HUES48 (cell line): ENCODE results near the gene OR4C11.
A peak's percentile ranks its signal among the peaks of the same experiment; 100 is the strongest.

Source experiments
- H3K27ac ChIP-seq: one replicate; pipeline ENCODE4 v1.7.0; 2013; ENCODE audit warnings: low read depth, low read length, inconsistent platforms
- H3K27me3 ChIP-seq: 2 replicates; pipeline ENCODE4 v1.6.1; 2013; ENCODE audit warnings: mild to moderate bottlenecking, low read length; ENCODE audit not compliant: control insufficient read depth, insufficient read depth
- H3K36me3 ChIP-seq: 2 replicates; pipeline ENCODE4 v1.6.1; 2013; ENCODE audit warnings: low read length; ENCODE audit not compliant: control insufficient read depth, insufficient read depth
- H3K4me1 ChIP-seq: 2 replicates; pipeline ENCODE4 v1.6.1; 2013; ENCODE audit warnings: mild to moderate bottlenecking, low read length; ENCODE audit not compliant: control insufficient read depth, insufficient read depth
- H3K4me3 ChIP-seq: 2 replicates; pipeline ENCODE4 v1.5.1; 2013; ENCODE audit warnings: mild to moderate bottlenecking, low read depth, low read length
- H3K9ac ChIP-seq: 2 replicates; pipeline ENCODE4 v1.6.1; 2013; ENCODE audit warnings: mild to moderate bottlenecking, low read depth, low read length, moderate library complexity
- H3K9me3 ChIP-seq: 2 replicates; pipeline ENCODE4 v1.6.1; 2013; ENCODE audit warnings: low read length; ENCODE audit not compliant: control insufficient read depth, insufficient read depth

Gene OR4C11

GRCh38 chr11:55607545-55607944, at the start of gene OR4C11:
OR4C11 (minus strand) TSS chr11:55607645; CDS start chr11:55604373, 3,272 bp downstream.
- H3K36me3 ChIP-seq, result no peaks in the 10 kb centered on the region
- peaks cover 88% of the 10 kb centered on the region for H3K9me3 ChIP-seq
- no peak within 1 kb of the TSS for H3K27ac ChIP-seq
- peak within 1 kb of the TSS; percentile 8; the same call in 1 of the 2 replicates for H3K4me3 ChIP-seq
- H3K27me3 ChIP-seq, result no peaks in the 10 kb centered on the region
- H3K9ac ChIP-seq, result no peak within 1 kb of the TSS
- no peaks in the 10 kb centered on the region for H3K4me1 ChIP-seq

GRCh38 chr11:55655096-55655495, 47.7 kb upstream of the OR4C11 start:
- Histone ChIP-seq H3K36me3 (no peaks in the 10 kb centered on the region), H3K4me1 (no peaks in the 10 kb centered on the region), H3K9ac (no peak overlapping the region), H3K4me3 (no peak overlapping the region), H3K27ac (no peak overlapping the region), H3K27me3 (no peaks in the 10 kb centered on the region), H3K9me3 (peaks cover 97% of the 10 kb centered on the region)

GRCh38 chr11:55652560-55652959, 45.1 kb upstream of the OR4C11 start:
- Histone ChIP-seq H3K9ac (no peak overlapping the region), H3K4me3 (no peak overlapping the region), H3K27me3 (no peaks in the 10 kb centered on the region), H3K27ac (no peak overlapping the region), H3K9me3 (peaks cover 96% of the 10 kb centered on the region), H3K36me3 (no peaks in the 10 kb centered on the region), H3K4me1 (no peaks in the 10 kb centered on the region)

GRCh38 chr11:55648027-55648426, 40.6 kb upstream of the OR4C11 start, which contains the start of gene OR4S2:
OR4S2 (plus strand) TSS chr11:55648327; CDS start chr11:55650904, 2,577 bp downstream.
- no peaks in the 10 kb centered on the region for H3K4me1 ChIP-seq

GRCh38 chr11:55634813-55635212, 27.4 kb upstream of the OR4C11 start, which contains the start of gene OR4P4:
OR4P4 (plus strand) TSS chr11:55635113.
- no peaks in the 10 kb centered on the region for H3K36me3 ChIP-seq
- no peaks in the 10 kb centered on the region for H3K27me3 ChIP-seq
- H3K4me1 ChIP-seq, result no peaks in the 10 kb centered on the region
- H3K27ac ChIP-seq, result no peak within 1 kb of the TSS
- H3K9ac ChIP-seq, result no peak within 1 kb of the TSS
- no peak within 1 kb of the TSS; the same call in 1 of the 2 replicates for H3K4me3 ChIP-seq
- peaks cover 97% of the 10 kb centered on the region for H3K9me3 ChIP-seq

More at GRCh38 chr11:55648027-55648426, 40.6 kb upstream of the OR4C11 start, which contains the start of gene OR4S2:
- Histone ChIP-seq H3K9me3 (peaks cover 97% of the 10 kb centered on the region), H3K27ac (no peak within 1 kb of the TSS), H3K36me3 (no peaks in the 10 kb centered on the region), H3K4me3 (no peak within 1 kb of the TSS; the same call in 1 of the 2 replicates), H3K27me3 (no peaks in the 10 kb centered on the region), H3K9ac (no peak within 1 kb of the TSS)

GRCh38 chr11:55624531-55624930, 17.1 kb upstream of the OR4C11 start:
- Histone ChIP-seq H3K9ac (no peak overlapping the region), H3K36me3 (no peaks in the 10 kb centered on the region), H3K27ac (no peak overlapping the region), H3K4me3 (no peak overlapping the region), H3K4me1 (no peaks in the 10 kb centered on the region), H3K9me3 (peaks cover 71% of the 10 kb centered on the region), H3K27me3 (no peaks in the 10 kb centered on the region)

- H3K9me3 ChIP-seq, result peaks cover 90% of the 10 kb centered on the region
- no peak overlapping the region for H3K27ac ChIP-seq
- no peaks in the 10 kb centered on the region for H3K27me3 ChIP-seq
- peak overlapping the region; percentile 8; the same call in 1 of the 2 replicates for H3K4me3 ChIP-seq
- H3K4me1 ChIP-seq, result no peaks in the 10 kb centered on the region
- no peaks in the 10 kb centered on the region for H3K36me3 ChIP-seq
- H3K9ac ChIP-seq, result no peak overlapping the region
These were observed 34.9 kb downstream of the OR4C11 start for GRCh38 chr11:55572548-55572947.

- no peaks in the 10 kb centered on the region for H3K4me1 ChIP-seq
- H3K9ac ChIP-seq, result no peak within 1 kb of the TSS
- H3K36me3 ChIP-seq, result no peaks in the 10 kb centered on the region
- H3K9me3 ChIP-seq, result peaks cover 84% of the 10 kb centered on the region
- H3K27ac ChIP-seq, result no peak within 1 kb of the TSS
- peak within 1 kb of the TSS; percentile 8; the same call in 1 of the 2 replicates for H3K4me3 ChIP-seq
- no peaks in the 10 kb centered on the region for H3K27me3 ChIP-seq
These were observed 35.6 kb downstream of the OR4C11 start, which contains the start of gene OR4C16 for GRCh38 chr11:55571828-55572227. OR4C16 (plus strand) TSS chr11:55572128; CDS start chr11:55572128, 0 bp downstream.

- H3K27ac ChIP-seq, result no peak within 1 kb of the TSS
- H3K4me1 ChIP-seq, result no peaks in the 10 kb centered on the region
- H3K9me3 ChIP-seq, result peaks cover 86% of the 10 kb centered on the region
- no peaks in the 10 kb centered on the region for H3K27me3 ChIP-seq
- H3K9ac ChIP-seq, result no peak within 1 kb of the TSS
- no peaks in the 10 kb centered on the region for H3K36me3 ChIP-seq
- no peak within 1 kb of the TSS for H3K4me3 ChIP-seq
These were observed 53.3 kb downstream of the OR4C11 start, which contains the start of gene OR4C15 for GRCh38 chr11:55554169-55554568. OR4C15 (plus strand) TSS chr11:55554469; CDS start chr11:55554469, 0 bp downstream.
